ENCODE measurements around the gene SLC4A1AP. TPM values are rescaled to one million over a fixed set of nuclear protein-coding genes. Genes with fewer than 3 reads are reported as not detected.

Gene SLC4A1AP
- polyA plus RNA-seq, 1 experiment, result 8.8 TPM

- POLR2A ChIA-PET, result no interaction called here
- no peak for DNase-seq (ENCODE audit: low read depth)
- H3K4me3 ChIP-seq (ENCODE audit: low read depth, low read length), result no peak overlapping the region
- no peaks in the 10 kb centered on the region for H3K36me3 ChIP-seq (ENCODE audit: control insufficient read depth, insufficient read depth, low read length)
- no peaks in the 10 kb centered on the region for H3K27me3 ChIP-seq (ENCODE audit: control insufficient read depth, insufficient read depth, low read length)
- CTCF ChIA-PET, result interaction anchor here (1.5 kb wide), 1 partner anchor 13 kb away, joined by 5 read pairs; no protein-coding TSS in a partner anchor
- no peak for TF ChIP-seq CTCF (IDR thresholded peaks at IDR 0.05; ENCODE audit: insufficient read depth, low read depth, low read length)
Observed at GRCh38 chr2:27710640-27711430, 47.1 kb downstream of the SLC4A1AP start.

- ChIA-PET POLR2A (no interaction called here), CTCF (interaction anchor here (1.2 to 1.5 kb wide), 2 partner anchors 8 to 12 kb away, joined by 3 to 5 read pairs; no protein-coding TSS in a partner anchor)
- no peak for TF ChIP-seq CTCF (IDR thresholded peaks at IDR 0.05; ENCODE audit: insufficient read depth, low read depth, low read length)
- no peak for DNase-seq (ENCODE audit: low read depth)
- H3K36me3 ChIP-seq (ENCODE audit: control insufficient read depth, insufficient read depth, low read length), result no peaks in the 10 kb centered on the region
- no peaks in the 10 kb centered on the region for H3K27me3 ChIP-seq (ENCODE audit: control insufficient read depth, insufficient read depth, low read length)
- no peak overlapping the region for H3K4me3 ChIP-seq (ENCODE audit: low read depth, low read length)
Observed at GRCh38 chr2:27711804-27712203, 48.1 kb downstream of the SLC4A1AP start.

- Histone ChIP-seq H3K27me3 (ENCODE audit: control insufficient read depth, insufficient read depth, low read length) (no peaks in the 10 kb centered on the region), H3K4me3 (ENCODE audit: low read depth, low read length) (no peak overlapping the region), H3K36me3 (ENCODE audit: control insufficient read depth, insufficient read depth, low read length) (no peaks in the 10 kb centered on the region)
- DNase-seq (ENCODE audit: low read depth), result no peak
- no peak for TF ChIP-seq CTCF (IDR thresholded peaks at IDR 0.05; ENCODE audit: insufficient read depth, low read depth, low read length)
- POLR2A ChIA-PET, result no interaction called here
- CTCF ChIA-PET, result interaction anchor here (0.8 to 1.5 kb wide), 4 partner anchors 8 to 42 kb away, joined by 3 to 6 read pairs (median 4); no protein-coding TSS in a partner anchor
Observed at GRCh38 chr2:27712522-27712921, 48.8 kb downstream of the SLC4A1AP start.

GRCh38 chr2:27713201-27713600 is 49.5 kb downstream of the SLC4A1AP start:
- TF ChIP-seq CTCF (IDR thresholded peaks at IDR 0.05; ENCODE audit: insufficient read depth, low read depth, low read length), result no peak
- H3K36me3 ChIP-seq (ENCODE audit: control insufficient read depth, insufficient read depth, low read length), result no peaks in the 10 kb centered on the region
- ChIA-PET POLR2A (interaction anchor here (0.6 kb wide), 1 partner anchor 268 kb away, joined by 28 read pairs; no protein-coding TSS in a partner anchor), CTCF (interaction anchor here (0.8 to 2.0 kb wide), 4 partner anchors 9 to 41 kb away, joined by 3 to 9 read pairs (median 4); no protein-coding TSS in a partner anchor)
- H3K4me3 ChIP-seq (ENCODE audit: low read depth, low read length), result no peak overlapping the region
- no peak for DNase-seq (ENCODE audit: low read depth)
- H3K27me3 ChIP-seq (ENCODE audit: control insufficient read depth, insufficient read depth, low read length), result no peaks in the 10 kb centered on the region

- no peak for DNase-seq (ENCODE audit: low read depth)
- Histone ChIP-seq H3K36me3 (ENCODE audit: control insufficient read depth, insufficient read depth, low read length) (no peaks in the 10 kb centered on the region), H3K4me3 (ENCODE audit: low read depth, low read length) (no peak overlapping the region), H3K27me3 (ENCODE audit: control insufficient read depth, insufficient read depth, low read length) (no peaks in the 10 kb centered on the region)
- no peak for TF ChIP-seq CTCF (IDR thresholded peaks at IDR 0.05; ENCODE audit: insufficient read depth, low read depth, low read length)
- ChIA-PET CTCF (interaction anchor here (0.8 to 2.0 kb wide), 3 partner anchors 10 to 31 kb away, joined by 3 to 9 read pairs (median 6); no protein-coding TSS in a partner anchor), POLR2A (no interaction called here)
Observed at GRCh38 chr2:27714053-27714452, 50.4 kb downstream of the SLC4A1AP start.

All from BJ (cell line).